Activated CD4-positive, alpha-beta T cell treated with anti-CD3 and anti-CD28 coated beads, Interleukin-2, amount 50 U/mL, for 48 hours (primary cell): Measurements from ENCODE around the gene ADRA2C.
A peak's percentile ranks its signal among the peaks of the same experiment; 100 is the strongest.

Experiments used
- DNase-seq, 2 experiments: peaks; one replicate each; pipeline ENCODE4 v3.0.0-alpha.2; 2020

The ADRA2C gene

DNA sequence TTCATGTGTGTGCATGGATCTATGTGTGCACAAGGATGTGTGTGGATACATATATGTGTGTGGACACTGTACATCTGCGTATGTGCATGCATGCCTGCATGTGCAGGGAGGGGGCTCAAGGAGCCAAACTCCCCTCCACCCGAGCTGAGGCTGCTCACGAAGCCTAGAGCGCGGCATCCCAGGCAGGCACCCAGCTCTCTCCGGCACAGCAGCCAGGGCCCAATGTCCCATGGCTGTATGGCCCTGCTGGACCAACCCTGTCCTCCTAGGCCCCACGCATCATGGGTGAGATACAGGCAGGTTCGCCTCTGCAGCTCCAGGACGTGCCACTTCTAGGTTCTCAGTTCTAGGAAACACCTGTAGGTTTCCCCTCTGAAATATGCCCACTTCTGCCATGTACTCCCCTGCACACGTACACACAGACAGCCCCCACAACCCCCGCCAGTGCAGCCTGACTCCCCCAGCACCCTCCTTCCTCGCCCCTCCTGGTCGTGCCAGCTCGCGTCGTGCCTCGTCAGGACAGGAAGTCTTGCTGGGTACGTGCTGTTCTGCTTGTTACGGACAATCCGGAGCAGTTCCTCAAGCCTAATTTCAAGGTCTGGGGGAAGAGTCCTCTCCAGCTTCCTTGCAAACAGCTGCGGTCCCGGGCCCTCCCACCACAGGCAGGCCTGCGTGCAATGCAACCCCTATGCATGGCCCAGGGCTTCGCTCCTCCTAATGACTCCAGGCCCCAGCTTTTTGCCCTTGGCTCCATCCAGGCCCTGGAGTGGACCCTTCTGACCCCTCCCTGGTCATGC lies 3.2 kb upstream of the ADRA2C start:
- DNase-seq: no peak

DNA sequence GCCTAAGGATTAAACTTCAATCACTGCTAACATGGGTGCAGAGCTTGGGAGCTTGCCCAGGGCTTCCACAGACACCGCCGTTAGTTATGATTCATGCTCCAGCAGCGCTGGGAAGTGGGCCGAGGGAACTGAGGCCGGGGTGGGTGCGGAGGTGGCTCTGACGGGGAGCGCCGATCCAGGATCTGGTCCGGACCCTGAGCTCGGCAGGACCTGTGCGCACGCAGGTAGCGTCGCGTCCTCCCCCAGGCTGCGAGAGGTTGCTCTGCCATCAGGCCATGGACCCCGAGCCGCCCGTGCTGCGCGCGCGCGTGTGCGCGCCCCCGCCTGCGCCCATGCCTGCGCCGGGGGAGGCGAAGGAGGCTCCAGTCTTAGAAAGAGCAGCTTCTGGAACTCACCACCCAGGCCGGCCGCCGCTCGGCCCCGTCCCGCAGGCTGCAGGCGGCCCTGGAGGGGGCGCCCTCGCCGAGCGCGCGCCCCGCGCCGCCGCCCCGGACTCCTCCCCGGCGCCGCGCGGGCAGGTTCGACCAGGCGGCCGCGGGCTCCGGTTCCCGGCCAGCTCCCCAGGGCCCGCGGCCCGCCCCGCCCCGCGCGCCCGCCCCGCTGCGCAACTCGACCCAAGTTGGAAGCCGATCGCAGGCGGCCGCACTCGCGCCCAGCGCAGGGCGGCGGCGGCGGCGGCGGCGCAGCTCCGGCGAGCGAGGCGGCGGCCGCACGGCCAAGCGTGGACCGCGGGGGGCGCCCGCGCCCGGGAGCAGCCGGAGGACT lies 732 bp upstream of the ADRA2C start:
- peak; percentile 11 to 15 for DNase-seq

DNA sequence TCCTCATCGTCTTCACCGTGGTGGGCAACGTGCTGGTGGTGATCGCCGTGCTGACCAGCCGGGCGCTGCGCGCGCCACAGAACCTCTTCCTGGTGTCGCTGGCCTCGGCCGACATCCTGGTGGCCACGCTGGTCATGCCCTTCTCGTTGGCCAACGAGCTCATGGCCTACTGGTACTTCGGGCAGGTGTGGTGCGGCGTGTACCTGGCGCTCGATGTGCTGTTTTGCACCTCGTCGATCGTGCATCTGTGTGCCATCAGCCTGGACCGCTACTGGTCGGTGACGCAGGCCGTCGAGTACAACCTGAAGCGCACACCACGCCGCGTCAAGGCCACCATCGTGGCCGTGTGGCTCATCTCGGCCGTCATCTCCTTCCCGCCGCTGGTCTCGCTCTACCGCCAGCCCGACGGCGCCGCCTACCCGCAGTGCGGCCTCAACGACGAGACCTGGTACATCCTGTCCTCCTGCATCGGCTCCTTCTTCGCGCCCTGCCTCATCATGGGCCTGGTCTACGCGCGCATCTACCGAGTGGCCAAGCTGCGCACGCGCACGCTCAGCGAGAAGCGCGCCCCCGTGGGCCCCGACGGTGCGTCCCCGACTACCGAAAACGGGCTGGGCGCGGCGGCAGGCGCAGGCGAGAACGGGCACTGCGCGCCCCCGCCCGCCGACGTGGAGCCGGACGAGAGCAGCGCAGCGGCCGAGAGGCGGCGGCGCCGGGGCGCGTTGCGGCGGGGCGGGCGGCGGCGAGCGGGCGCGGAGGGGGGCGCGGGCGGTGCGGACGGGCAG lies 792 bp downstream of the ADRA2C start:
- DNase-seq: peak in 1 of 2 experiments; percentile 5

DNA sequence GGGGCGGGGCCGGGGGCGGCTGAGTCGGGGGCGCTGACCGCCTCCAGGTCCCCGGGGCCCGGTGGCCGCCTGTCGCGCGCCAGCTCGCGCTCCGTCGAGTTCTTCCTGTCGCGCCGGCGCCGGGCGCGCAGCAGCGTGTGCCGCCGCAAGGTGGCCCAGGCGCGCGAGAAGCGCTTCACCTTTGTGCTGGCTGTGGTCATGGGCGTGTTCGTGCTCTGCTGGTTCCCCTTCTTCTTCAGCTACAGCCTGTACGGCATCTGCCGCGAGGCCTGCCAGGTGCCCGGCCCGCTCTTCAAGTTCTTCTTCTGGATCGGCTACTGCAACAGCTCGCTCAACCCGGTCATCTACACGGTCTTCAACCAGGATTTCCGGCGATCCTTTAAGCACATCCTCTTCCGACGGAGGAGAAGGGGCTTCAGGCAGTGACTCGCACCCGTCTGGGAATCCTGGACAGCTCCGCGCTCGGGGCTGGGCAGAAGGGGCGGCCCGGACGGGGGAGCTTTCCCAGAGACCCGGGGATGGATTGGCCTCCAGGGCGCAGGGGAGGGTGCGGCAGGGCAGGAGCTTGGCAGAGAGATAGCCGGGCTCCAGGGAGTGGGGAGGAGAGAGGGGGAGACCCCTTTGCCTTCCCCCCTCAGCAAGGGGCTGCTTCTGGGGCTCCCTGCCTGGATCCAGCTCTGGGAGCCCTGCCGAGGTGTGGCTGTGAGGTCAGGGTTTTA lies 1.5 kb downstream of the ADRA2C start:
- peak in 1 of 2 experiments; percentile 13 for DNase-seq

DNA sequence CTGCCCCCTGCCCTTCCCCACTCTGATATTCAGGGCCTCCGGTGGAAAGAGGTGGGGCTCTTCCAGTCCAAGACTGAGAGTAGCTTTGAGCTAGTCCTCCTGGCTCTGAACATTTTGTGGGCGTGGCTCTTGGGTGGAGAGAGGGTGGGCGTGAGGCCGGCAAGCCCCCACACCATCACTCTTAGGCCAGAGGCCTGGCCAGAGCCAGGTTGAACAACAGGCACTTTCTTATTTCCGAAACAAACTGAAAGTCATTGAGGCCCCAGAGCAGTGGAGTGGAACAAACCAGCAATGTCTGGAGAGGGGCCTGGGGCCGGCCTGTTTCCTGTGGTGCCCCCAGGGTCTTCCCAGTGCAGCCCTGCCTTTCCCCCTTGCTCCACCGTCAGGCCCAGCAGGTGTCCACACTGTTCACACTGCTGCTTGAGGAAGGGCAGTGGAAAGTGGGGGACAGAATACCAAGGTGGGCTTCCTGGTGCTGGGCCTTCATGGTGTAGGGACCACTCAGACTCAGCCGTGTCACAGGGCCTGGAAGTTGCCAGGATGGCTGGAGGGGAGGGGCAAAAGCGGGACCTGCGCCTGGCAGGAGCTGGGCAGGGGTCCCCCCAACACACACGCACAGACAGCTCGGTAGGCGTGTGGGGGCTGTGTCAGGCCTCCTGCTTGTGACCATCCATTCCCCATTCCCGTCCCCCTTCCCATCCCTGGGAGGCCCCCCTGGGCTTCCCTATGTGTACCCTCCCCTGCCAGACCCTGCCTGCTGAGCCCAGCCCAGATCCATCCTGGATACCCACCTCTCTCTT lies 2.9 kb downstream of the ADRA2C start:
- DNase-seq: no peak

DNA sequence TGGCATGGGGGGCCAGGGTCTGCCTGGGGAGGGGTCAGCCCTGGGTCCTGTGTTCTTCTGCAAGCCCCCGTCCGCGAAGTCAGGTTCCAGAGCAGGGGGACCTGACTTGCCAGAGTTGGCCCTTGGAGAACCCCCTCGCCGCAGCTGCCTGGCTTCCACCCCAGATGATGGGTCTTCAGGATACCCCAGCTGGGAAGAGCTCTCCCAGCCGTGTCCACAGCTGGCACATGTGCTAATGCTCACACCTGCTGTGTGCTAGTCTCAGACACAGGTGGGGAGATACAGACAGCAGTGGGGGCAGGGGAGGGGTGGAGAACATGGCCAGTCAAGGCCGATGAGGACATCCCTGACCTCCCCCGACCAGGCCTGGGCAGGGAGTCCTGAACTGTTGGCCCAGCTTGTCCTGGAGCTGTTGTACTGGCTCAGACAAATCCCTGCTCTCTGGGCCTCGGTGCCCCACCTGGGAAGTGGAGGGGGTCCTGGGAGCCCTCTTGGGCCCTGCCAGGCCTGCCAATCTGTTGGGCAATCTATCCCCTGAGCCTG lies 3.5 kb downstream of the ADRA2C start:
- DNase-seq: no peak

DNA sequence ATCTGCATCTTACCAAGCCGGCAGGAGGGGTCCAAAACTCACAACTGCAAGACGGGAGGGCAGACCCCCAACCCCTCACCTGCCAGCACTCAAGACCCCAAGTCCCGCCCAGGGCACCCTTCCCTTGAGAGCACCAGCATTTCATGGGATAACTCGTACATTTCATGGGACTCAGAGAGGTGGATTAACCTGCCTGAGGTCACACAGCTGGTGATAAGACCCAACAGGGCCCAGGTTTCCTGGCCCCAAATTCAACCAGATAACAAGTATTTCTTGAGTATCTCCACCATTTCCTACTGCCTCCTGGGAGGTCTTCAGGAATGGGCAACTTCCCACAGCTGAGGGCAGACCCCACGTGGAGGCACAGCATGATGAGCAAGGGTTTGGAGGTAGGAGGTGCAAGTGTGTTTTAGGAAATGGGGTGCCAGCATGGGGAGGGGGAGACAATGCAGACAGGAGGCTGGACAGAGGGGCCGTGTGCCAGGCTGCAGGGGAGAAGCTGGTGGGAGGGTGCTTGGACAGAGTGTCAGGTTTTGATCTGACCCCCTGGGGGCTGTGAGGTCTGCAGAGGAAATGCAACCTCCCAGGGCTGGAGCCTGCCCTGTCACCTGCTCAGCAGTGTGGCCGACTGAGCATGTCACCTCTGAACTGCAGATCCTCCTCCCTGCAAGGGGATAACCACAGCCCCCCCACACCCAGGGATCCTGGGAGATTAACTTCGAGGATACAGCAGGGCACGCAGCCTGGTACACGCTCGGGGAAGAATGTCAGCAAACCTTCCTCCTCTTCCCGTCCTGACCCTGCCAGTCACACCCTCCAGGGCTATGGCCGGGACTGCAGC lies 4.4 kb downstream of the ADRA2C start:
- DNase-seq: no peak

DNA sequence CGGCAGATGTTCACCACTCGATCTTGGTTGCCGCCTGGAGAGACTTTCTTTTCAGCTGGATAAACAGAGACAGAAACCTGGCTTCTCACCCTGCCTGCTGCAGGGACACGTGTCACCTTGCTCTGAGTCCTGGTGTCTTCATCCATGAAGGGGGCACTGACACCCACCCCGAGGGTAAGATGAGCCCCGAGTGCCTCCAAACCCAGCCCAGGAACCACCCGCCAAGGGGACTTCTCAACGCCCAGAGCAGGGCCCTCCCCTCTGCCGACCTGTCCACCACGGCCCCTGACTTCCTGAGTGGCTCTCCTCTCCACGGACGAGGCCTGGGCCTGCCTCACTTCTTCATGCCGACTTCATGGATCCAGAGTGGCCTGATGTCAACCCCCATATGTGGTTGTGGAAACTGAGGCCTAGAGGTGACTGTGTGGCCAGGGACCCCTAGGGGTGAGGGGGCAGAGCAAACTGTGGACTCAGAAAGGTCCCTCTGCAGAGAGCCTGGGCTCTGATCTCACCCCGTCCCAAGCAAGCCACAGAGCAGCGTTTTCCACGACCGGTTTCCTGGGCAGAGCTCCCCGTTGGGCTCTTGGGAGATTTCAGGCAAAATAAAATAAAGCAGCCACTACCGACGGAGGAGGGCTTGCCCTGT lies 5.1 kb downstream of the ADRA2C start:
- DNase-seq: no peak

DNA sequence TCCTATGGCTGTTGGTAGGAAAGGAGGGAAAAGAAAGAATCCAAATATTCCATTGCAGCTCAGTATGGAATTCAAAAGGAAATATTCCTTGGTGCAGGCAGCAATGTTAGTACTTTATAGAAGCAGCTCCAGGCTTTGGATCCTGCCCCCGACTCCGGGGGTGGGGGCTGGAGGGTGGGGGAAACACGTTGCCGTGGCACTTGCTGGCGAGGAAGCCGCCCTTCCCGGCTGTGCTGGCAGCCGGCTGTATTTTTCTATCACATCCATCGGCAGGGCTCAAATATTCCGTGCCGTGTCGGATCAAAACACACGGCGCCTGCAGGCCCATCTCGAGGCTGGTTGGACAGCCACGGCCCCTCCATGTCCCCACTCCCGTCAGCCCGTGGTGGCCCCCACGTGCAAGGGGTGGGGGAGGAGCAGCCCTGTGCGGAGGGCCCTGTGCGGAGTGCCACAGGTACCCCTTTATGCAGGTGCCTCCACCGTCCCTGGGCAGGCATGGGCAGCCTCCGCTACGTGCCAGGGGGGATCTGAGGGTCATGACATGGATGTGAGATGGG lies 5.8 kb downstream of the ADRA2C start:
- no peak for DNase-seq

DNA sequence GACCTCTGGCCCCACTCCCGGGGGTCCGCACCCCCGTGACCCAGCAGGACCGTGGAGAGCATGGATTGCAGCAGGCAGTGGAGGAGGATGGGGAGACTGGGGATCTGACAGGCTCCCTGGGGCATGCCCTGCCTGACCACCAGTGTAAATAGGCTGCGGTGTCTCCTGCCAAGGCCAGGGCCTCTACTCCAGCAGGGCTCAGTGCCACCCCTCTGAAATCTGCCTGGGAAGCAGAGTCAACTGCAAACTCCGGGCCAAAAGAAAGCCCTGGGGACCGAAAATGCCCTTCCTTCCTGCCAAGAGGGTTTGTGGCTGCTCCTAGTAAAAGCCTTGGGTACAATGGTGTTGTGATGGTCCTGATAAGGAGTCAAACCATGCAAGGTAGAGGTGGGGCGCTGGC lies 6.4 kb downstream of the ADRA2C start:
- DNase-seq: no peak

DNA sequence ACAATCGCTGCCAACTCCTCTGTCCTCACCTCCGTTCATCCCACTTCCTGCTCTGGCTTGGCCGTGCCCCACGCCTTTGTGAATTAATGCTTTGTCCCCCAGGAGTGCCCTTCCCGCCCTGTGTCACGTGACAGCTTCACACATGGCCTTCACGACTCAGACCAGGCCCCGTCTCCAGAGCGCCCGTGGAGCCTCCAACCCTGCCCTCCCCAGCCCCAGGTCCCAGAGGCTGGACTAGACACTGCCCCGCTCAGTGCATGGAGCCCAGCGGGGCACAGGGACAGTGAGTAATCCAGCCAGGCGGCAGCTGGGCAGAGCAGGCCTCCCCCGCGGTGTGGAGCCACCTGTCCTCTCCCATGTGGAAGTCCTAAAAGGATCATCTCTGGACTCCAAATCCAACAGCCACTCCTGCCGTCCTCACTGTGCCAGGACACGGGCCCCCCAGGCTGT lies 7.4 kb downstream of the ADRA2C start:
- DNase-seq: no peak

DNA sequence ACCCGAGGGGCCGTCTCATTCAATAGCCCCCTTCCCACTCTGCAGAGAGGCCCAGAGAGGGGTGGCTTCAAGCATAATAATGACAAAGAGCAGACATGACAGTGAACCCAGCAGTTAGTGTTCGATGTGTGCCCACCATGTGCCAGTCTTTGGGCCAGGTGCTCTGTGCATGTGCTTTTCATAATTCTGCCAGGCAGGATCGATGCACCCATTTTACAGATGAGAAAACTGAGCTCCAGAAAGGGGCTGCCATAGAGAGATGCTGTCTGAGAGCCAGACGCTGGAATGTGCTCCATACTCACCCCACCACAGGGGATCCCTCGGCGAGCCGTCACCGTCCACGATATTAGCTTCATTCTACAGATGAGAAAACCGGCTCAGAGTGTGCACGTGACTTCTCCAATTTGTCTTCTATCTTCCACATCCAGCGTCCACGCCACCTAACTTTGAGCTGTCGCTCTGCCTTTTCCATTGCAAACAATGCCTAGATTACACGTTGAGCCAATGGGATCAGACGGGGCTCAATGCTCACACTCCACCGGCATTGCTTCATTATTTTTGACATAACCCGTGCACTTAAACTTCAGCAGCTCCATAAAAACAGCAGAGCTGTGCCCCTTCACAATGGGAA lies 8.2 kb downstream of the ADRA2C start:
- no peak for DNase-seq

DNA sequence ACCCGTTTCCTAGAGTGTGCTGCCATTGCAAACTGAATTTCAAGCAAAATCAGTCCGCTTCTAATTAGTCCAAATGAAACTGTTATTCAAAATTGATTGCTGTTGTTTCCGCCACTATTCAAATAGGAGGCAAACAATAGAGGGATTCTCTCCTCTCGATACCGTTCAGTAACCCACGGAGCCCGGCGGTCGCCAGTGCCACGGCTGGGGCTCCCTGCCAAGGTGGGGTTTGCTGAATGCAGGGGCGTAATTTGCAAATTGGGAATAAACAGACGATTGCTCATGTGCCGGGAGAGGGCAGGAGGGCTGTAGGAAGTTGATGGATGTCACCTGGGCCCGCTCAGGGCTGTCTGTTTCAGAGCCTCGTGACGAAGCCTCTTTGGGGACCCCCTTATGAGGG lies 8.8 kb downstream of the ADRA2C start:
- DNase-seq: no peak

DNA sequence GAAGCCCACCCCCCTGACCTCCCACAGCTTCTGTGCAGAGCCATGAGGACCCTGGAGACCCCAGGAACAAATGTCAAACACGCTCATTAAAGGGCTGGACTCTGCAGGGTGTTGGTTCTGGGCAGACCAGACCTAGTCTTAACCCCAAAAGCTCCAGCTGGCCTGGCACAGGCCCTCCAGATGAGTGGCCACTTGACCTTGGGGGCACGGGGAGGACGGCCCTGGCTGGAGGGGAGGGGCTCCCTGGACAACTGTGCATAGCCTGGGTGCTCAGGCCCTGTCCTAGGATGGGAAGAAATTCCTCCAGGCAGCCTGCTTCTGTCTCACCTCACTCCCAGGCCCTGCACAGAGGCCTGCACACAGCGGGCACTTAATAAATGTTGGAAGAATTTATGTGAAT lies 9.4 kb downstream of the ADRA2C start:
- no peak for DNase-seq

DNA sequence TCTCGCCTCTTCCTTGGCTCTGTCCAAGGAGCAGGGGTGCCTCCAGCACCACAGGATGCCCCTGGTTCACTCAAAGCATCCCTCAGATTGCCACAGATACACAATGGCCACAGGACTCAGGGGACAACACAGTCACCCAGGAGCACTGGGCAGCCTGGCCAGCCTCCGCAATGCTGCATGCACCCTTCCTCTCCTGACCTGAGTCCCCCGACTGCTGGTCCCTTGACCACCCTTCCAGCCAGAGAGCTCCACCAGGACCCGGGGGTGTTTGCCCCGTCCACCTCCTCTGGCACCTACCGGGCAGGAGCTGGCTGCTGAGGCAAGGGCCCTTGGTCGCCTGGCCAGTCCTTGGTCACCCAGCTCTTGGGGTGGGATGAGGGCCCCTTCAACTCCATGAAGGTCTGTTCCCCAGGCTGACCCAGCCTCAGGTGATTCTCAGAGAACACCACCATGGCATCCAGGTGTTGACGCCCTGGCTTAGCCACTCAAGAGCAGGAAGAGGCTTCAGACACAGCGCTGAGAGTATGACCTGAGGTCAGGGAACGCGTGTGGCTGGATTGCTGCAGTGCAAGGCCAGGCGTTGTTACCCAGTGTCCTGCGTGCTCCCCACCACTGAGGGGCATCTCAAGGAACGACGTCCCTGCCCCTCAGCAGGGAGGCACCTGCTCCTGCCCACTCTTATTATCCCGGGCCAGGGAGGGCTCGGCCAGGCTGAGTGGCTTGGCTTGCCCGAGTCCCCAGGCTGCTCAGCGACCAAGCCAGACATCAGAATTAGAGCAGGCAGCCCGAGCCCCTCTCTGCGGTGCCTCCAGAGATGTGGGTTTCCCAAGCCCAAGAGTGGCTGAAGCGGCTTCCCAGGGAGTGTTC lies 10.2 kb downstream of the ADRA2C start:
- DNase-seq: no peak

DNA sequence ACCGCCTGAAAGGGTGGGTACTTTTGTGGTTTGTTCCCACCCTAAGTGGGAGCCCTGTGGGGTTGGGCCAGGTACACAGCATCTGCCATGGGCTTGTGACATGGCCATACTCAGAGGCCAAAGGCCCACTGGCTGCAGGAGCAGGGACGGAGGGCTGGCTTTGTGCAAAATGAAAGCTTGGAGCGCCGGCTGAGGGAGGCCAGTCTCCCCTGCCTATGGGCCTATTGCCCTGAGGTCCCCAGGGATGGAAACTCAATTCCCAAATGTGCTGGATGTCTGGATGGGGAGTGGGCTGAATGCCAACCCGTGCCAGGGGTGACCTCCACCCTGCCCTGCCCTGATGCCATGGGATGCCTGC lies 10.8 kb downstream of the ADRA2C start:
- DNase-seq: no peak

DNA sequence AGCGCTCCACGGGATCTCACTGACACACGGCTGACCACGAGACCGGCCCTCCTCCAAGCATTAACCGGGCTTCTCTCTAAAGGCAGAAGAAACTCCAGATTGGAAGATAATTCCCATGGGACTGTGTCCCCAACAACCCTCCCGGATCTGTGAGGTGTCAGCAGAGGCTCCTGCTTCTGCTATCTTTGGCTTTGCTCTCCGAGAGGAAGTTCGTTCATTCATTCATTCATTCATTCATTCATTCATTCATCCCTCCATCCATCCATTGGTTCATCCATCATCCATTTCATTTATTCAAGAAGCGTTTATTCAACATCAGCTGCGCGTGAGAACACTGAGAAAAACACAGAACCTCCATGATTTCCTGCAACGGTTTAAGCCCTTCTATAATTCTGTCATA lies 11.5 kb downstream of the ADRA2C start:
- no peak for DNase-seq

DNA sequence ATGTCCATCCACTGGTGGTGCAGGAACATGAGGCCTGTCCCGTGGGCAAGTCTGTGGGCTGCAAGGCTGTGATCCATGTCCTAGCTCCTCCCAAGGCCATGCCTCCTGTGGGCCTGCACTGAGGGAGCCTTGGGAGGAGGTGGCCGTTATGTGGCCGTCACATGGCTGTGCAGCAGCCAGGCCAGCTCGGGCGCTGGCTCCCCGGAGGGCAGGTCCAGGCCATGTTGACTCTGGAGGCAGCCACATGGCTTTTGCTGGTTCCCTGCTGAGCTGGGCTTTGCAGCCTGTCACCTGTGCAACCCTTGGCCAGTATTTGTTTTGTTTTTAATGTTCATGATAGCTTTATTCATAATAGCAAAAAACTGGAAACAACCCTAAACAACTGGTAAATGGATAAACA lies 13.3 kb downstream of the ADRA2C start:
- DNase-seq: no peak
